Heart right ventricle (tissue), 16 donors: ENCODE data around the gene MYB. TPM values are rescaled to one million over a fixed set of nuclear protein-coding genes. Genes with fewer than 3 reads are reported as not detected.
"Not testable (repeated sequence)": the region's sequence is repeated elsewhere in the genome, so short reads cannot be mapped to it uniquely, and the experiment has no call there.

ENCODE experiments used
- ATAC-seq, 8 donors: fragments of 200-7000 bp; cut with Tn5 transposase; one replicate each; pipeline ENCODE4 v1.9.1; 2020; ENCODE audit warnings: mild to moderate bottlenecking in 8 of 8, moderate library complexity in 8 of 8, moderate number of reproducible peaks in 1 of 8
- DNase-seq, 2 donors: peaks; one replicate each; pipeline ENCODE4 v3.0.0-alpha.2; 2020
- H3K27ac ChIP-seq, 10 donors: fragments of 200-600 bp; sonication (generic) in 2 of 10; one replicate each; pipeline versions ENCODE4 v1.5.0 to v1.8.0; 2020 to 2022; ENCODE audit warnings: mild to moderate bottlenecking in 3 of 10
- H3K27me3 ChIP-seq, 7 donors: fragments of 200-600 bp; one replicate each; pipeline ENCODE4 v1.8.0; 2021 to 2022; ENCODE audit warnings: mild to moderate bottlenecking in 2 of 7
- H3K36me3 ChIP-seq, 9 donors: fragments of 200-600 bp; sonication (generic) in 1 of 9; one replicate each; pipeline versions ENCODE4 v1.5.0 to v1.8.0; 2020 to 2022; ENCODE audit warnings: mild to moderate bottlenecking in 2 of 9
- H3K4me1 ChIP-seq, 9 donors: fragments of 200-600 bp; sonication (generic) in 1 of 9; one replicate each; pipeline versions ENCODE4 v1.5.0 to v1.8.0; 2020 to 2022; ENCODE audit warnings: mild to moderate bottlenecking in 4 of 9
- H3K4me3 ChIP-seq, 10 donors: fragments of 200-600 bp; sonication (generic) in 2 of 10; one replicate each; pipeline versions ENCODE4 v1.5.0 to v1.8.0; 2020 to 2022; ENCODE audit warnings: mild to moderate bottlenecking in 7 of 10, moderate library complexity in 2 of 10
- H3K9me3 ChIP-seq, 11 donors: fragments of 200-600 bp in 10 of 11; sonication (generic) in 2 of 11; one replicate each; pipeline versions ENCODE4 v1.5.0 to v1.8.0; 2013 to 2022; ENCODE audit warnings: mild to moderate bottlenecking in 2 of 11, control low read depth in 1 of 11, moderate library complexity in 1 of 11
- CTCF ChIP-seq, 9 donors: fragments of 200-600 bp; sonication (generic) in 2 of 9; IDR thresholded peaks; one replicate each; pipeline versions ENCODE4 v1.5.0 to v1.8.0; 2021 to 2022; ENCODE audit warnings: antibody characterized with exemption in 9 of 9, mild to moderate bottlenecking in 5 of 9, moderate library complexity in 1 of 9
- WGBS, 2 donors: extraction: QIAGEN DNeasy Blood & Tissue Kit; methylation state at CpG; one replicate each; pipeline ENCODE4 v1.1.7; 2013; ENCODE audit warnings: inconsistent platforms in 1 of 2; 5-methylcytosine and 5-hydroxymethylcytosine counted together
- intact Hi-C, 10 donors: fragments of 100-400 bp; cut with DNase I; formaldehyde crosslinking; loops; one replicate each; pipeline versions ENCODE4 v1.11.1 to v1.14.2; 2022
- polyA plus RNA-seq, 2 donors: library from polyadenylated mRNA; stranded (reverse); fragments of 200-250 nt; gene quantifications; one replicate each; pipeline ENCODE4 v1.2.3, GENCODE V29; 2013
- total RNA-seq, 10 donors: library from RNA; stranded (reverse); fragmentation: NEBNext Ultra II Directional in 3 of 10; extraction: Animal tissue kit (Norgen Biotek cat#: 25700) in 3 of 10; gene quantifications; one replicate each; pipeline versions ENCODE4 v1.2.1 to v1.2.4, GENCODE V29; 2021 to 2023
- donor health status: Arrhythmogenic right ventricular cardiomyopathy.
- donor health status: ischemic (EF 13 %, LVEDD 7.1; RV severe dilation, severe dysfunction).
- donor health status: healthy with polysubstance abuse.
- donor health status: DM: no; HTN: yes; CAD: no.
- donor health status: DM: no; HTN: no; CAD: no.
- donor health status: ischemic (EF 25% LVEDD 6.9; RV normal size, moderate dysfunction).
- donor health status: ischemic (EF 25% LVEDD 5.7; RV mildly dilated, moderate dysfunction).
- donor health status: healthy.
- donor health status: DM: yes; HTN: yes; CAD: no.
- donor health status: Ischemic cardiomyopathy.
- donor health status: ischemic (EF 35%, LVEDD 5.7; RV mildly dilated, moderate dysfunction).
- donor health status: nonischemic (EF 11% LVEDD 7.7; RV severe dilation, severe dysfunction).
- donor health status: DM: yes; HTN: yes; CAD: no.
- donor health status: PGD.
- donor health status: ischemic (EF 29% LVEDD 5.4; RV normal size, mild dysfunction).
- donor health status: nonischemic (EF 23%, LVEDD 6.1; RV moderate dilation, normal function).

MYB gene
- total and polyA plus RNA-seq, 12 donors: 0.01 to 0.39 (median 0.13) TPM; not detected in 8

- no peak for DNase-seq
- no peak overlapping the region for H3K4me3 ChIP-seq
- H3K4me1 ChIP-seq: peaks cover 0 to 18% (median 0%) of the 10 kb centered on the region in 9 donors
- no peaks in the 10 kb centered on the region for H3K36me3 ChIP-seq
- ATAC-seq: no peak
- H3K27ac ChIP-seq: no peak overlapping the region
- 70 to 74% methylated on average over 3 of the region's 3 CpGs for WGBS, 2 donors
- peaks cover 0 to 20% (median 0%) of the 10 kb centered on the region in 11 donors for H3K9me3 ChIP-seq
- intact Hi-C loops: loop anchor here in 8 of 10 donors (5.0 to 10.0 kb wide), 2 partner anchors 273 to 276 kb away; no protein-coding TSS in a partner anchor
- H3K27me3 ChIP-seq: no peaks in the 10 kb centered on the region
- no peak for TF ChIP-seq CTCF (IDR thresholded peaks at IDR 0.05)
Observed at GRCh38 chr6:135148889-135149288, 32.2 kb upstream of the MYB start.

DNA sequence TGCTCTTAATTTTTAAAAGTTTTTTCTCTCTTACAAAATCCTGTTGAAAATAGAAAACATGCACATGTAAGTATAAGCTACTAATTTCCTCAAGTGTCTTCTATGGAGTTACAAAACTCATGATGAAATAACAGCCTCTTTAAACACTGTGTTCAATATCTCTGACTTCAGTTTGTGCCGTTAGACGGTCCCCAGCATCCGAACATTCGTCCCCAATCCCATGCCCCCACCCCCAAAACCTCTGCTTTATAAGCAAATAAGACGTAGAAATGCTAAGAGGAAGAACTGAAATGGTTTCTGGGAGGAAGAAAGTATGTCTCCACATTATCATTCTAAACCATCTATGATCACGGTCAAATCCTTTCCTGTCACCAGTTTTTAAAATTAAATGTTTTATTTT, 31.7 kb upstream of the MYB start:
- no peak for TF ChIP-seq CTCF (IDR thresholded peaks at IDR 0.05)
- Histone ChIP-seq H3K4me1 (peaks cover 0 to 18% (median 0%) of the 10 kb centered on the region in 9 donors), H3K9me3 (peaks cover 0 to 22% (median 0%) of the 10 kb centered on the region in 11 donors), H3K36me3 (no peaks in the 10 kb centered on the region), H3K27ac (no peak overlapping the region), H3K4me3 (no peak overlapping the region), H3K27me3 (no peaks in the 10 kb centered on the region)
- intact Hi-C loops: loop anchor here in 8 of 10 donors (5.0 to 10.0 kb wide), 2 partner anchors 273 to 275 kb away; no protein-coding TSS in a partner anchor
- 63 to 66% methylated on average over 6 of the region's 6 CpGs for WGBS, 2 donors
- DNase-seq: no peak
- no peak for ATAC-seq

DNA sequence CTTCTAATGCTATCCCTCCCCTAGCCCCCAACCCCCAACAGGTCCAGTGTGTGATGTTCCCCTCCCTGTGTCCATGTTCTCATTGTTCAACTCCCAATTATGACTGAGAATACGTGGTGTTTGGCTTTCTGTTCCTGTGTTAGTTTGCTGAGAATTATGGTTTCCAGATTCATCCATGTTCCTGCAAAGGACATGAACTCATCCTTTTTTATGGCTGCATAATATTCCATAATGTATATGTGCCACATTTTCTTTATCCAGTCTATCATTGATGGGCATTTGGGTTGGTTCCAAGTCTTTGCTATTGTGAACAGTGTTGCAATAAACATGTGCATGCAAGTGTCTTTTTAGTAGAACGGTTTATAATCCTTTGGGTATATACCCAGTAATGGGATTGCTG, 30.6 kb upstream of the MYB start:
- peaks cover 0 to 26% (median 0%) of the 10 kb centered on the region in 11 donors for H3K9me3 ChIP-seq
- H3K36me3 ChIP-seq, H3K4me3 ChIP-seq, H3K27me3 ChIP-seq, ATAC-seq, H3K4me1 ChIP-seq, intact Hi-C loops, H3K27ac ChIP-seq, DNase-seq: not testable (repeated sequence)
- 94 to 95% methylated on average over 2 of the region's 2 CpGs for WGBS, 2 donors

DNA sequence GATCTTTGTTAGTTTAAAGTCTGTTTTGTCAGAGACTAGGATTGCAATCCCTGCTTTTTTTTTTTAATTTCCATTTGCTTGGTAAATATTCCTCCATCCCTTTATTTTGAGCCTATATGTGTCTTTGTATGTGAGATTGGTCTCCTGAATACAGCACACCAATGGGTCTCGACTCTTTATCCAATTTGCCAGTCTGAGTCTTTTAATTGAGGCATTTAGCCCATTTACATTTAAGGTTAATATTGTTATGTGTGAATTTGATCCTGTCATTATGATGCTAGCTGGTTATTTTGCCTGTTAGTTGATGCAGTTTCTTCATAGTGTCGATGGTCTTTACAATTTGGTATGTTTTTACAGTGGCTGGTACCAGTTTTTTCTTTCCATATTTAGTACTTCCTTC, 27.0 kb upstream of the MYB start:
- Histone ChIP-seq H3K27me3 (peaks cover 0 to 21% (median 5%) of the 10 kb centered on the region in 7 donors), H3K9me3 (peaks cover 0 to 26% (median 0%) of the 10 kb centered on the region in 11 donors)
- 94% methylated on average over 2 of the region's 2 CpGs for WGBS, 2 donors
- intact Hi-C loops, H3K4me1 ChIP-seq, H3K27ac ChIP-seq, ATAC-seq, H3K36me3 ChIP-seq, H3K4me3 ChIP-seq, DNase-seq: not testable (repeated sequence)

DNA sequence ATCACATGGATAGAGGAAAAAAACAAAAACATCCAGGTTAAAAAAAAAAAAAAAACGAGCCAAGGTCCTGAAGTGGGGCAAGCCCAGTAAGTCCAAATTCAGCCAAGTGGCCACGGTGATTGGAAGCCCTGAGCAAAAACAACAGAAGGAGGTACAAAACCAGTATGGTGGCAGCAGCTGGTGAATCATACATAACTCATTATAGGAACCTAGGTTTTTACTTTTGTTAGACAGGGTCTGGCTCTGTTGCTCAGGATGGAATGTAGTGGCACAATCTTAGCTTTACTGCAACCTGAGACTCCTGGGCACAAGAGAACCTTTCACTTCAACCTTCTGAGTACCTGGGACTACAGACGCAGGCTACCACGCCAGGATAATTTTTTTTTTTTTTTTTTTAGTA, 22.7 kb upstream of the MYB start:
- Histone ChIP-seq H3K9me3 (peaks cover 0 to 11% (median 0%) of the 10 kb centered on the region in 11 donors), H3K27me3 (peaks cover 0 to 40% (median 13%) of the 10 kb centered on the region in 7 donors), H3K4me1 (no peaks in the 10 kb centered on the region), H3K27ac (no peak overlapping the region), H3K4me3 (no peak overlapping the region), H3K36me3 (no peaks in the 10 kb centered on the region)
- ATAC-seq (no peak), DNase-seq (no peak)
- TF ChIP-seq CTCF (IDR thresholded peaks at IDR 0.05): no peak
- intact Hi-C loops: no loop called here
- 77 to 83% methylated on average over 4 of the region's 4 CpGs for WGBS, 2 donors
